H9 (cell line): Measurements from ENCODE around the gene EVPL. TPM values are rescaled to one million over a fixed set of nuclear protein-coding genes. Genes with fewer than 3 reads are reported as not detected.

Experiments
- DNase-seq: peaks from one replicate; pipeline ENCODE4 v3.0.0-alpha.2; 2017
- H2AFZ ChIP-seq: one replicate; pipeline ENCODE4 v1.6.1; 2013; ENCODE audit warnings: mild to moderate bottlenecking, low read length, control low read depth, moderate library complexity
- H2AK5ac ChIP-seq: 2 replicates; pipeline ENCODE4 v1.6.1; 2013; ENCODE audit warnings: low read length, control low read depth, mixed read lengths; ENCODE audit not compliant: insufficient read length
- H2BK120ac ChIP-seq: one replicate; pipeline ENCODE4 v1.6.1; 2013; ENCODE audit warnings: low read depth, mild to moderate bottlenecking, low read length, control low read depth, inconsistent platforms; ENCODE audit not compliant: poor library complexity, severe bottlenecking
- H2BK12ac ChIP-seq: 2 replicates; pipeline ENCODE4 v1.6.1; 2013; ENCODE audit warnings: low read length, control low read depth, mixed read lengths, low read depth; ENCODE audit not compliant: insufficient read length
- H2BK15ac ChIP-seq: 2 replicates; pipeline ENCODE4 v1.6.1; 2013; ENCODE audit warnings: low read depth, low read length, control low read depth
- H2BK20ac ChIP-seq: one replicate; pipeline ENCODE4 v1.6.1; 2013; ENCODE audit warnings: low read depth, mild to moderate bottlenecking, low read length, control low read depth, inconsistent platforms; ENCODE audit not compliant: poor library complexity, severe bottlenecking
- H2BK5ac ChIP-seq: 2 replicates; pipeline ENCODE4 v1.6.1; 2013; ENCODE audit warnings: low read length, control low read depth, mixed read lengths; ENCODE audit not compliant: insufficient read length
- H3K14ac ChIP-seq: 2 replicates; pipeline ENCODE4 v1.6.1; 2013; ENCODE audit warnings: low read length, control low read depth; ENCODE audit not compliant: insufficient read depth
- H3K18ac ChIP-seq: 2 replicates; pipeline ENCODE4 v1.6.1; 2013; ENCODE audit warnings: low read depth, mild to moderate bottlenecking, mixed read lengths, low read length, control low read depth; ENCODE audit not compliant: insufficient read length
- H3K23ac ChIP-seq: 2 replicates; pipeline ENCODE4 v1.6.1; 2013; ENCODE audit warnings: low read length, control low read depth, mixed read lengths, low read depth; ENCODE audit not compliant: insufficient read length
- H3K23me2 ChIP-seq: 2 replicates; pipeline ENCODE4 v1.6.1; 2013; ENCODE audit warnings: low read depth, mild to moderate bottlenecking, mixed read lengths, low read length, control low read depth; ENCODE audit not compliant: insufficient read length, poor library complexity, severe bottlenecking
- H3K27ac ChIP-seq: 2 replicates; pipeline ENCODE4 v1.5.1; 2013; ENCODE audit warnings: low read length, control low read depth, mixed read lengths, low read depth; ENCODE audit not compliant: insufficient read length
- H3K27me3 ChIP-seq: 2 replicates; pipeline ENCODE4 v1.6.1; 2013; ENCODE audit warnings: low read length, control low read depth, inconsistent platforms; ENCODE audit not compliant: insufficient read depth
- H3K4ac ChIP-seq: 2 replicates; pipeline ENCODE4 v1.6.1; 2013; ENCODE audit warnings: low read depth, mild to moderate bottlenecking, control low read depth, inconsistent platforms, low read length, moderate library complexity
- H3K4me1 ChIP-seq: 2 replicates; pipeline ENCODE4 v1.6.1; 2013; ENCODE audit warnings: low read length, control low read depth, inconsistent platforms; ENCODE audit not compliant: insufficient read depth
- H3K4me2 ChIP-seq: 2 replicates; pipeline ENCODE4 v1.6.1; 2013; ENCODE audit warnings: low read length, control low read depth, mixed read lengths; ENCODE audit not compliant: insufficient read length, insufficient read depth
- H3K56ac ChIP-seq: 2 replicates; pipeline ENCODE4 v1.6.1; 2013; ENCODE audit warnings: low read depth, mild to moderate bottlenecking, mixed read lengths, low read length, control low read depth; ENCODE audit not compliant: insufficient read length
- H3K79me1 ChIP-seq: 2 replicates; pipeline ENCODE4 v1.6.1; 2013; ENCODE audit warnings: low read depth, mild to moderate bottlenecking, moderate library complexity, low read length, control low read depth, inconsistent platforms; ENCODE audit not compliant: insufficient read depth, poor library complexity, severe bottlenecking
- H3K79me2 ChIP-seq: 2 replicates; pipeline ENCODE4 v1.6.1; 2013; ENCODE audit warnings: low read length, control low read depth, inconsistent platforms; ENCODE audit not compliant: insufficient read depth
- H3K9ac ChIP-seq: 2 replicates; pipeline ENCODE4 v1.6.1; 2013; ENCODE audit warnings: low read length, control low read depth, mixed read lengths; ENCODE audit not compliant: insufficient read length; ENCODE audit errors: extremely low read depth
- H3K9me3 ChIP-seq: one replicate; pipeline ENCODE4 v1.6.1; 2013; ENCODE audit warnings: low read depth, low read length, inconsistent platforms; ENCODE audit not compliant: control insufficient read depth
- H3T11ph ChIP-seq: one replicate; pipeline ENCODE4 v1.6.1; 2013; ENCODE audit warnings: mild to moderate bottlenecking, low read length, control low read depth, inconsistent platforms
- H4K20me1 ChIP-seq: one replicate; pipeline ENCODE4 v1.6.1; 2013; ENCODE audit not compliant: control insufficient read depth, insufficient read length, insufficient read depth
- H4K5ac ChIP-seq: 2 replicates; pipeline ENCODE4 v1.6.1; 2013; ENCODE audit warnings: low read depth, mild to moderate bottlenecking, mixed read lengths, low read length, control low read depth; ENCODE audit not compliant: insufficient read length
- H4K8ac ChIP-seq: replicated peaks from 2 replicates; pipeline ENCODE4 v1.6.1; 2013; ENCODE audit warnings: low read length, control low read depth, mixed read lengths, low read depth; ENCODE audit not compliant: insufficient read length
- H4K91ac ChIP-seq: 2 replicates; pipeline ENCODE4 v1.6.1; 2013; ENCODE audit warnings: low read depth, mild to moderate bottlenecking, moderate library complexity, mixed read lengths, low read length, control low read depth; ENCODE audit not compliant: insufficient read length
- H3K27ac Mint-ChIP-seq, 3 experiments: 2 replicates in 2 of 3; 3 replicates in 1 of 3; pipeline ENCODE4 v1.8.0; 2020 to 2021; ENCODE audit warnings: mixed read lengths in 3 of 3, mild to moderate bottlenecking in 1 of 3, moderate library complexity in 1 of 3
- H3K27me3 Mint-ChIP-seq: 2 replicates; pipeline ENCODE4 v1.8.0; 2021; ENCODE audit warnings: low read depth, mild to moderate bottlenecking, moderate library complexity, mixed read lengths
- H3K36me3 Mint-ChIP-seq, 3 experiments: 2 replicates in 2 of 3; 3 replicates in 1 of 3; pipeline ENCODE4 v1.8.0; 2020 to 2021; ENCODE audit warnings: low read depth in 3 of 3, mixed read lengths in 3 of 3; ENCODE audit not compliant: insufficient read depth in 1 of 3
- H3K4me1 Mint-ChIP-seq, 2 experiments: 2 replicates each; pipeline ENCODE4 v1.8.0; 2020; ENCODE audit warnings: mixed read lengths in 2 of 2
- H3K4me3 Mint-ChIP-seq, 2 experiments: 2 replicates in 1 of 2; 3 replicates in 1 of 2; pipeline ENCODE4 v1.8.0; 2020 to 2021; ENCODE audit warnings: mild to moderate bottlenecking in 2 of 2, mixed read lengths in 2 of 2, moderate library complexity in 1 of 2
- H3K9me3 Mint-ChIP-seq, 2 experiments: 2 replicates in 1 of 2; 3 replicates in 1 of 2; pipeline ENCODE4 v1.8.0; 2020; ENCODE audit warnings: mild to moderate bottlenecking in 2 of 2, mixed read lengths in 2 of 2, moderate library complexity in 1 of 2
- CTCF ChIP-seq: fragments of 200-600 bp; sonication (generic); conservative IDR thresholded peaks from 3 replicates; pipeline ENCODE4 v1.8.0; 2021; ENCODE audit warnings: antibody characterized with exemption, mild to moderate bottlenecking
- WGBS: extraction: QIAGEN DNeasy Blood & Tissue Kit; methylation state at CpG from one replicate; pipeline ENCODE4 v1.1.7; 2013; ENCODE audit warnings: missing lambda C conversion rate, low lambda C conversion rate, mixed read lengths; ENCODE audit not compliant: insufficient read length; ENCODE audit errors: extremely low coverage; 5-methylcytosine and 5-hydroxymethylcytosine counted together
- total RNA-seq: library from RNA; stranded (reverse); gene quantifications from 2 replicates; pipeline ENCODE4 v1.2.1, GENCODE V29; 2021

The EVPL gene
- total RNA-seq, 1 experiment from 2014 or later, result 0.48 TPM

- H3K4me1 Mint-ChIP-seq, result peaks cover 3 to 9% of the 10 kb centered on the region in 2 experiments
- no peaks in the 10 kb centered on the region for H3K9me3 ChIP-seq
- no peaks in the 10 kb centered on the region for H3K79me2 ChIP-seq
- no peaks in the 10 kb centered on the region; a peak in 1 of 7 replicates for H3K36me3 Mint-ChIP-seq
- no peak overlapping the region for H2BK15ac ChIP-seq
- H2BK20ac ChIP-seq, result no peak overlapping the region
- no peaks in the 10 kb centered on the region for H3K9me3 Mint-ChIP-seq
- no peak overlapping the region for H2AK5ac ChIP-seq
- H3K79me1 ChIP-seq, result no peaks in the 10 kb centered on the region
- no peaks in the 10 kb centered on the region for H3K27me3 ChIP-seq
- H3K27me3 Mint-ChIP-seq, result peaks cover 6% of the 10 kb centered on the region
- no peak overlapping the region for H3K4me2 ChIP-seq
- no peak overlapping the region for H3K4me3 Mint-ChIP-seq
- H3T11ph ChIP-seq, result no peak overlapping the region
- H2BK12ac ChIP-seq, result no peak overlapping the region
- no peak for TF ChIP-seq CTCF
- no peak overlapping the region for H4K8ac ChIP-seq
- no CpG with 5 or more reads among the region's 26 CpGs for WGBS
- no peaks in the 10 kb centered on the region for H3K4me1 ChIP-seq
- no peak overlapping the region for H3K18ac ChIP-seq
- no peak overlapping the region for H3K14ac ChIP-seq
- no peak overlapping the region for H2AFZ ChIP-seq
- H3K27ac ChIP-seq, result no peak overlapping the region
- H4K5ac ChIP-seq, result no peak overlapping the region
- H3K23ac ChIP-seq, result no peak overlapping the region
- peak; percentile 59 for DNase-seq
- no peak overlapping the region for H3K9ac ChIP-seq
- no peaks in the 10 kb centered on the region for H3K23me2 ChIP-seq
- no peaks in the 10 kb centered on the region for H4K20me1 ChIP-seq
- no peak overlapping the region for H4K91ac ChIP-seq
- H2BK5ac ChIP-seq, result no peak overlapping the region
- H3K56ac ChIP-seq, result no peak overlapping the region
- H2BK120ac ChIP-seq, result no peak overlapping the region
- no peak overlapping the region for H3K27ac Mint-ChIP-seq
- H3K4ac ChIP-seq, result no peak overlapping the region
Measured at GRCh38 chr17:76014925-76015261, 12.2 kb downstream of the EVPL start.
